ENCODE measurements around the gene IREB2. TPM values are rescaled to one million over a fixed set of nuclear protein-coding genes. Genes with fewer than 3 reads are reported as not detected.

Gene IREB2
- total and polyA plus RNA-seq, 2 experiments from 2014 or later: 23.4 to 68.4 TPM

DNA sequence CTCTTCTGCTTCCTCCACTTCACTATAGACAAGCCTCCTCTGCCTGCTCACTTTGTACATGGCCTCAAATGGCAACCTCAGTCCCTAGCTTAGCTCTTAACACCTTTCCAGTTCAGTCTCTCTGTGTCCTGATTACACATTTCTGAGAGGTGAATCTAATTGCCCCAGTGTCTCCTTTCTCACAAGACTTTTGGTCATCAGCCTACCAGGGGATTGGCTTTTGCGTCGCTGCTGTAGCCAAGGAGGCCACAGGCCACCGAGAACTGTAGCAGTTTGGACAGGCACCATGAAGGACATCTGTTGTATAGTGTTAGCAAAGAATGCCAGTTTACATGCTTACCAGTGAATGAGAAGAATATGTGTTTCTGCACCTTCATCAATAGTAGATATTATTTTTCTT lies 8.5 kb downstream of the IREB2 start:
- Mint-ChIP-seq H3K27ac (no peak overlapping the region), H3K9me3 (no peaks in the 10 kb centered on the region), H3K36me3 (ENCODE audit: low read depth) (peaks cover 49% of the 10 kb centered on the region), H3K4me3 (no peak overlapping the region), H3K4me1 (no peaks in the 10 kb centered on the region; the same call in 2 of the 3 replicates), H3K27me3 (ENCODE audit: insufficient read depth, low read depth, poor library complexity) (no peaks in the 10 kb centered on the region)
- no peaks in the 10 kb centered on the region for H3K9me2 ChIP-seq (ENCODE audit: insufficient read depth)
- ATAC-seq (no peak), DNase-seq (ENCODE audit: low spot score) (no peak)
- H3K4me1 ChIP-seq (ENCODE audit: insufficient read depth): no peaks in the 10 kb centered on the region
- H3K4me2 ChIP-seq: no peak overlapping the region
- H3K4me3 ChIP-seq: no peak overlapping the region
- H3K27ac ChIP-seq (ENCODE audit: low read depth): no peak overlapping the region
- H2AFZ ChIP-seq: no peak overlapping the region
- no peaks in the 10 kb centered on the region for H3F3A ChIP-seq (replicated peaks; ENCODE audit: low read depth)
- no peaks in the 10 kb centered on the region for H3K27me3 ChIP-seq (ENCODE audit: insufficient read depth)
- peaks cover 66% of the 10 kb centered on the region for H4K20me1 ChIP-seq (replicated peaks; ENCODE audit: insufficient read depth)
- no peak for TF ChIP-seq POLR2AphosphoS5 (IDR thresholded peaks at IDR 0.05; ENCODE audit: low read depth)
- TF ChIP-seq, protein P1, sequence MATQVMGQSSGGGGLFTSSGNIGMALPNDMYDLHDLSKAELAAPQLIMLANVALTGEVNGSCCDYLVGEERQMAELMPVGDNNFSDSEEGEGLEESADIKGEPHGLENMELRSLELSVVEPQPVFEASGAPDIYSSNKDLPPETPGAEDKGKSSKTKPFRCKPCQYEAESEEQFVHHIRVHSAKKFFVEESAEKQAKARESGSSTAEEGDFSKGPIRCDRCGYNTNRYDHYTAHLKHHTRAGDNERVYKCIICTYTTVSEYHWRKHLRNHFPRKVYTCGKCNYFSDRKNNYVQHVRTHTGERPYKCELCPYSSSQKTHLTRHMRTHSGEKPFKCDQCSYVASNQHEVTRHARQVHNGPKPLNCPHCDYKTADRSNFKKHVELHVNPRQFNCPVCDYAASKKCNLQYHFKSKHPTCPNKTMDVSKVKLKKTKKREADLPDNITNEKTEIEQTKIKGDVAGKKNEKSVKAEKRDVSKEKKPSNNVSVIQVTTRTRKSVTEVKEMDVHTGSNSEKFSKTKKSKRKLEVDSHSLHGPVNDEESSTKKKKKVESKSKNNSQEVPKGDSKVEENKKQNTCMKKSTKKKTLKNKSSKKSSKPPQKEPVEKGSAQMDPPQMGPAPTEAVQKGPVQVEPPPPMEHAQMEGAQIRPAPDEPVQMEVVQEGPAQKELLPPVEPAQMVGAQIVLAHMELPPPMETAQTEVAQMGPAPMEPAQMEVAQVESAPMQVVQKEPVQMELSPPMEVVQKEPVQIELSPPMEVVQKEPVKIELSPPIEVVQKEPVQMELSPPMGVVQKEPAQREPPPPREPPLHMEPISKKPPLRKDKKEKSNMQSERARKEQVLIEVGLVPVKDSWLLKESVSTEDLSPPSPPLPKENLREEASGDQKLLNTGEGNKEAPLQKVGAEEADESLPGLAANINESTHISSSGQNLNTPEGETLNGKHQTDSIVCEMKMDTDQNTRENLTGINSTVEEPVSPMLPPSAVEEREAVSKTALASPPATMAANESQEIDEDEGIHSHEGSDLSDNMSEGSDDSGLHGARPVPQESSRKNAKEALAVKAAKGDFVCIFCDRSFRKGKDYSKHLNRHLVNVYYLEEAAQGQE (IDR thresholded peaks at IDR 0.05; ENCODE audit: unreplicated experiment): no peak
- TF ChIP-seq, protein P2, sequence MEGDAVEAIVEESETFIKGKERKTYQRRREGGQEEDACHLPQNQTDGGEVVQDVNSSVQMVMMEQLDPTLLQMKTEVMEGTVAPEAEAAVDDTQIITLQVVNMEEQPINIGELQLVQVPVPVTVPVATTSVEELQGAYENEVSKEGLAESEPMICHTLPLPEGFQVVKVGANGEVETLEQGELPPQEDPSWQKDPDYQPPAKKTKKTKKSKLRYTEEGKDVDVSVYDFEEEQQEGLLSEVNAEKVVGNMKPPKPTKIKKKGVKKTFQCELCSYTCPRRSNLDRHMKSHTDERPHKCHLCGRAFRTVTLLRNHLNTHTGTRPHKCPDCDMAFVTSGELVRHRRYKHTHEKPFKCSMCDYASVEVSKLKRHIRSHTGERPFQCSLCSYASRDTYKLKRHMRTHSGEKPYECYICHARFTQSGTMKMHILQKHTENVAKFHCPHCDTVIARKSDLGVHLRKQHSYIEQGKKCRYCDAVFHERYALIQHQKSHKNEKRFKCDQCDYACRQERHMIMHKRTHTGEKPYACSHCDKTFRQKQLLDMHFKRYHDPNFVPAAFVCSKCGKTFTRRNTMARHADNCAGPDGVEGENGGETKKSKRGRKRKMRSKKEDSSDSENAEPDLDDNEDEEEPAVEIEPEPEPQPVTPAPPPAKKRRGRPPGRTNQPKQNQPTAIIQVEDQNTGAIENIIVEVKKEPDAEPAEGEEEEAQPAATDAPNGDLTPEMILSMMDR (conservative IDR thresholded peaks at IDR 0.05; ENCODE audit: low read depth in 2 of 2): no peak
- TF ChIP-seq ZNF331 (CRISPR knock-in tag; IDR thresholded peaks at IDR 0.05; ENCODE audit: low read depth): no peak
- no peak for TF ChIP-seq EZH2 (IDR thresholded peaks at IDR 0.05; ENCODE audit: low read depth, unreplicated experiment)
- TF ChIP-seq, protein P3, sequence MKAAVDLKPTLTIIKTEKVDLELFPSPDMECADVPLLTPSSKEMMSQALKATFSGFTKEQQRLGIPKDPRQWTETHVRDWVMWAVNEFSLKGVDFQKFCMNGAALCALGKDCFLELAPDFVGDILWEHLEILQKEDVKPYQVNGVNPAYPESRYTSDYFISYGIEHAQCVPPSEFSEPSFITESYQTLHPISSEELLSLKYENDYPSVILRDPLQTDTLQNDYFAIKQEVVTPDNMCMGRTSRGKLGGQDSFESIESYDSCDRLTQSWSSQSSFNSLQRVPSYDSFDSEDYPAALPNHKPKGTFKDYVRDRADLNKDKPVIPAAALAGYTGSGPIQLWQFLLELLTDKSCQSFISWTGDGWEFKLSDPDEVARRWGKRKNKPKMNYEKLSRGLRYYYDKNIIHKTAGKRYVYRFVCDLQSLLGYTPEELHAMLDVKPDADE (IDR thresholded peaks at IDR 0.05): no peak
- TF ChIP-seq, protein P4, sequence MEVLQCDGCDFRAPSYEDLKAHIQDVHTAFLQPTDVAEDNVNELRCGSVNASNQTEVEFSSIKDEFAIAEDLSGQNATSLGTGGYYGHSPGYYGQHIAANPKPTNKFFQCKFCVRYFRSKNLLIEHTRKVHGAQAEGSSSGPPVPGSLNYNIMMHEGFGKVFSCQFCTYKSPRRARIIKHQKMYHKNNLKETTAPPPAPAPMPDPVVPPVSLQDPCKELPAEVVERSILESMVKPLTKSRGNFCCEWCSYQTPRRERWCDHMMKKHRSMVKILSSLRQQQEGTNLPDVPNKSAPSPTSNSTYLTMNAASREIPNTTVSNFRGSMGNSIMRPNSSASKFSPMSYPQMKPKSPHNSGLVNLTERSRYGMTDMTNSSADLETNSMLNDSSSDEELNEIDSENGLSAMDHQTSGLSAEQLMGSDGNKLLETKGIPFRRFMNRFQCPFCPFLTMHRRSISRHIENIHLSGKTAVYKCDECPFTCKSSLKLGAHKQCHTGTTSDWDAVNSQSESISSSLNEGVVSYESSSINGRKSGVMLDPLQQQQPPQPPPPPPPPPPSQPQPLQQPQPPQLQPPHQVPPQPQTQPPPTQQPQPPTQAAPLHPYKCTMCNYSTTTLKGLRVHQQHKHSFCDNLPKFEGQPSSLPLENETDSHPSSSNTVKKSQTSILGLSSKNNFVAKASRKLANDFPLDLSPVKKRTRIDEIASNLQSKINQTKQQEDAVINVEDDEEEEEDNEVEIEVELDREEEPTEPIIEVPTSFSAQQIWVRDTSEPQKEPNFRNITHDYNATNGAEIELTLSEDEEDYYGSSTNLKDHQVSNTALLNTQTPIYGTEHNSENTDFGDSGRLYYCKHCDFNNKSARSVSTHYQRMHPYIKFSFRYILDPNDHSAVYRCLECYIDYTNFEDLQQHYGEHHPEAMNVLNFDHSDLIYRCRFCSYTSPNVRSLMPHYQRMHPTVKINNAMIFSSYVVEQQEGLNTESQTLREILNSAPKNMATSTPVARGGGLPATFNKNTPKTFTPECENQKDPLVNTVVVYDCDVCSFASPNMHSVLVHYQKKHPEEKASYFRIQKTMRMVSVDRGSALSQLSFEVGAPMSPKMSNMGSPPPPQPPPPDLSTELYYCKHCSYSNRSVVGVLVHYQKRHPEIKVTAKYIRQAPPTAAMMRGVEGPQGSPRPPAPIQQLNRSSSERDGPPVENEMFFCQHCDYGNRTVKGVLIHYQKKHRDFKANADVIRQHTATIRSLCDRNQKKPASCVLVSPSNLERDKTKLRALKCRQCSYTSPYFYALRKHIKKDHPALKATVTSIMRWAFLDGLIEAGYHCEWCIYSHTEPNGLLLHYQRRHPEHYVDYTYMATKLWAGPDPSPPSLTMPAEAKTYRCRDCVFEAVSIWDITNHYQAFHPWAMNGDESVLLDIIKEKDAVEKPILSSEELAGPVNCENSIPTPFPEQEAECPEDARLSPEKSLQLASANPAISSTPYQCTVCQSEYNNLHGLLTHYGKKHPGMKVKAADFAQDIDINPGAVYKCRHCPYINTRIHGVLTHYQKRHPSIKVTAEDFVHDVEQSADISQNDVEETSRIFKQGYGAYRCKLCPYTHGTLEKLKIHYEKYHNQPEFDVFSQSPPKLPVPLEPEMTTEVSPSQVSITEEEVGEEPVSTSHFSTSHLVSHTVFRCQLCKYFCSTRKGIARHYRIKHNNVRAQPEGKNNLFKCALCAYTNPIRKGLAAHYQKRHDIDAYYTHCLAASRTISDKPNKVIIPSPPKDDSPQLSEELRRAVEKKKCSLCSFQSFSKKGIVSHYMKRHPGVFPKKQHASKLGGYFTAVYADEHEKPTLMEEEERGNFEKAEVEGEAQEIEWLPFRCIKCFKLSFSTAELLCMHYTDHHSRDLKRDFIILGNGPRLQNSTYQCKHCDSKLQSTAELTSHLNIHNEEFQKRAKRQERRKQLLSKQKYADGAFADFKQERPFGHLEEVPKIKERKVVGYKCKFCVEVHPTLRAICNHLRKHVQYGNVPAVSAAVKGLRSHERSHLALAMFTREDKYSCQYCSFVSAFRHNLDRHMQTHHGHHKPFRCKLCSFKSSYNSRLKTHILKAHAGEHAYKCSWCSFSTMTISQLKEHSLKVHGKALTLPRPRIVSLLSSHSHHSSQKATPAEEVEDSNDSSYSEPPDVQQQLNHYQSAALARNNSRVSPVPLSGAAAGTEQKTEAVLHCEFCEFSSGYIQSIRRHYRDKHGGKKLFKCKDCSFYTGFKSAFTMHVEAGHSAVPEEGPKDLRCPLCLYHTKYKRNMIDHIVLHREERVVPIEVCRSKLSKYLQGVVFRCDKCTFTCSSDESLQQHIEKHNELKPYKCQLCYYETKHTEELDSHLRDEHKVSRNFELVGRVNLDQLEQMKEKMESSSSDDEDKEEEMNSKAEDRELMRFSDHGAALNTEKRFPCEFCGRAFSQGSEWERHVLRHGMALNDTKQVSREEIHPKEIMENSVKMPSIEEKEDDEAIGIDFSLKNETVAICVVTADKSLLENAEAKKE (CRISPR knock-in tag; IDR thresholded peaks at IDR 0.05): no peak
- TF ChIP-seq JUNB (IDR thresholded peaks at IDR 0.05; ENCODE audit: unreplicated experiment): no peak
- no peak for TF ChIP-seq EZH2phosphoT487 (IDR thresholded peaks at IDR 0.05; ENCODE audit: unreplicated experiment)
- no peak for TF ChIP-seq NANOG (IDR thresholded peaks at IDR 0.05; ENCODE audit: borderline replicate concordance)
- no peak for TF ChIP-seq STAT1 (IDR thresholded peaks at IDR 0.05; ENCODE audit: unreplicated experiment)
- TF ChIP-seq ZNF114 (CRISPR knock-in tag; IDR thresholded peaks at IDR 0.05): no peak
- no peak for TF ChIP-seq CREB1 (CRISPR knock-in tag; IDR thresholded peaks at IDR 0.05; ENCODE audit: low read depth)
- peaks cover 7% of the 10 kb centered on the region; the same call in 1 of the 2 replicates for H3K36me3 ChIP-seq (ENCODE audit: insufficient read depth)
- H3K79me2 ChIP-seq (replicated peaks; ENCODE audit: insufficient read depth): peaks cover 100% of the 10 kb centered on the region

Measured in GM23338 (cell line).